Loucy (cell line): ENCODE results near the gene MCM9.

Experiments used
- H2AFZ ChIP-seq: fragments of 200-600 bp; sonication (generic); 2 replicates; pipeline ENCODE4 v1.6.0; 2016; ENCODE audit warnings: antibody characterized with exemption, mild to moderate bottlenecking, low read length, moderate library complexity
- H3F3A ChIP-seq: fragments of 200-600 bp; 2 replicates; pipeline ENCODE4 v1.6.0; 2016; ENCODE audit warnings: antibody characterized with exemption, low read depth, mild to moderate bottlenecking
- H3K27me3 ChIP-seq: fragments of 200-600 bp; sonication (generic); 2 replicates; pipeline ENCODE4 v1.6.1; 2014; ENCODE audit warnings: low read length, mild to moderate bottlenecking; ENCODE audit not compliant: insufficient read depth, poor library complexity, severe bottlenecking
- H3K36me3 ChIP-seq: fragments of 200-600 bp; sonication (generic); 2 replicates; pipeline ENCODE4 v1.6.1; 2016; ENCODE audit warnings: low read length; ENCODE audit not compliant: insufficient read depth
- H3K4me1 ChIP-seq: fragments of 200-600 bp; sonication (generic); 2 replicates; pipeline ENCODE4 v1.5.1; 2014; ENCODE audit warnings: low read length, mild to moderate bottlenecking; ENCODE audit not compliant: insufficient read depth, poor library complexity, severe bottlenecking
- H3K4me2 ChIP-seq: fragments of 200-600 bp; sonication (generic); 2 replicates; pipeline ENCODE4 v1.6.0; 2014; ENCODE audit warnings: antibody characterized with exemption, low read length, low read depth, mild to moderate bottlenecking; ENCODE audit not compliant: poor library complexity, severe bottlenecking
- H3K4me3 ChIP-seq: fragments of 200-600 bp; sonication (generic); 2 replicates; pipeline ENCODE4 v1.5.1; 2014; ENCODE audit warnings: low read length, mild to moderate bottlenecking, mixed read lengths; ENCODE audit not compliant: poor library complexity, severe bottlenecking
- H3K79me2 ChIP-seq: fragments of 200-600 bp; sonication (generic); 2 replicates; pipeline ENCODE4 v1.6.1; 2014; ENCODE audit warnings: low read length; ENCODE audit not compliant: insufficient read depth
- H3K9ac ChIP-seq: fragments of 200-600 bp; sonication (generic); 2 replicates; pipeline ENCODE4 v1.6.0; 2014; ENCODE audit warnings: mild to moderate bottlenecking, low read depth, low read length, moderate library complexity; ENCODE audit not compliant: poor library complexity, severe bottlenecking
- H3K9me2 ChIP-seq: fragments of 200-600 bp; sonication (generic); replicated peaks from 2 replicates; pipeline ENCODE4 v1.6.1; 2016; ENCODE audit warnings: low read depth, low read length, mixed read lengths
- H3K9me3 ChIP-seq: fragments of 200-600 bp; sonication (generic); 2 replicates; pipeline ENCODE4 v1.6.1; 2014; ENCODE audit warnings: mild to moderate bottlenecking, antibody characterized with exemption, low read length, low read depth; ENCODE audit not compliant: insufficient read depth
- H4K20me1 ChIP-seq: fragments of 200-600 bp; sonication (generic); 2 replicates; pipeline ENCODE4 v1.6.0; 2014; ENCODE audit warnings: antibody characterized with exemption, low read length, mild to moderate bottlenecking; ENCODE audit not compliant: insufficient read depth, poor library complexity, severe bottlenecking
- EZH2phosphoT487 ChIP-seq: fragments of 200-600 bp; IDR thresholded peaks from 2 replicates; pipeline ENCODE4 v1.6.1; 2018; ENCODE audit warnings: antibody characterized with exemption, mild to moderate bottlenecking, moderate library complexity, borderline replicate concordance
- TF ChIP-seq, protein P1 (sequence below): fragments of 200-600 bp; sonication (generic); conservative IDR thresholded peaks from 2 replicates; pipeline ENCODE4 v1.5.1; 2014; ENCODE audit warnings: mild to moderate bottlenecking, antibody characterized with exemption, low read length

Gene MCM9

DNA sequence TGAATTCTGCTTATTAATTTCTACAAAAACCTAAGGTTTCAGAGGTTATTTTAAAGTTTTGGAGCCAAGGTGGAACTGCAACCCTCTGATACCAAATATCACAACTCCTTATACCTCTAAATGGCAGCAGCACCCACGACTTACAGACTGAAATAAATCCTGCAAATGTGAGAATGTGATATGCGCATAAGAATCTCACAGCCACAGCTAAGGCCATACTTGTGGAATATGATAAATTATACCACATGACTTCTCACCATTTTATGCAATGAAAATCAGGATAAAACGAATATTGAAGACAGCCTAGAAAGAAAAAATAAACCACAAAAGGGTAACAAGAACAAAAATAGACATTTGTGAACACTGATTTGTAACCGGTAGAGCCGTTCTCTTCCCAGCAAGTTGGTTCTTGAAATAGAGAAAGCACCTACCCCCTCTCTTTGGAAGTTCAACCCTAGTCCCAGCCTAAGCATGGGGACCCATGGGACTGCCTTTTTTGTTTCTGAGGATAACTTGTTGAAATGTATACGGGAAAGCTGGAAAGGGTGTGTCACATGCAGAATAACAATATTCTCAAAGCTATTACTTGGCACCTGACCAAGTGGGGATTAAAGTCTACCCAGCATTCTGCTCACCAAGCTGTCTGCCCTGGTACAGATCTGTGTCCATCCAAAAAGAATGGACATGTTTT is 47.1 kb upstream of the MCM9 start:
- H3F3A ChIP-seq: no peaks in the 10 kb centered on the region
- H3K4me1 ChIP-seq: no peaks in the 10 kb centered on the region
- no peaks in the 10 kb centered on the region for H3K36me3 ChIP-seq
- no peak overlapping the region for H2AFZ ChIP-seq
- no peaks in the 10 kb centered on the region for H3K9me3 ChIP-seq
- TF ChIP-seq EZH2phosphoT487: no peak
- TF ChIP-seq, protein P1, sequence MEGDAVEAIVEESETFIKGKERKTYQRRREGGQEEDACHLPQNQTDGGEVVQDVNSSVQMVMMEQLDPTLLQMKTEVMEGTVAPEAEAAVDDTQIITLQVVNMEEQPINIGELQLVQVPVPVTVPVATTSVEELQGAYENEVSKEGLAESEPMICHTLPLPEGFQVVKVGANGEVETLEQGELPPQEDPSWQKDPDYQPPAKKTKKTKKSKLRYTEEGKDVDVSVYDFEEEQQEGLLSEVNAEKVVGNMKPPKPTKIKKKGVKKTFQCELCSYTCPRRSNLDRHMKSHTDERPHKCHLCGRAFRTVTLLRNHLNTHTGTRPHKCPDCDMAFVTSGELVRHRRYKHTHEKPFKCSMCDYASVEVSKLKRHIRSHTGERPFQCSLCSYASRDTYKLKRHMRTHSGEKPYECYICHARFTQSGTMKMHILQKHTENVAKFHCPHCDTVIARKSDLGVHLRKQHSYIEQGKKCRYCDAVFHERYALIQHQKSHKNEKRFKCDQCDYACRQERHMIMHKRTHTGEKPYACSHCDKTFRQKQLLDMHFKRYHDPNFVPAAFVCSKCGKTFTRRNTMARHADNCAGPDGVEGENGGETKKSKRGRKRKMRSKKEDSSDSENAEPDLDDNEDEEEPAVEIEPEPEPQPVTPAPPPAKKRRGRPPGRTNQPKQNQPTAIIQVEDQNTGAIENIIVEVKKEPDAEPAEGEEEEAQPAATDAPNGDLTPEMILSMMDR: no peak
- no peaks in the 10 kb centered on the region for H3K9me2 ChIP-seq
- H3K4me2 ChIP-seq: no peak overlapping the region
- H3K9ac ChIP-seq: no peak overlapping the region
- H4K20me1 ChIP-seq: no peaks in the 10 kb centered on the region
- H3K4me3 ChIP-seq: no peak overlapping the region
- H3K79me2 ChIP-seq: no peaks in the 10 kb centered on the region
- no peaks in the 10 kb centered on the region for H3K27me3 ChIP-seq

DNA sequence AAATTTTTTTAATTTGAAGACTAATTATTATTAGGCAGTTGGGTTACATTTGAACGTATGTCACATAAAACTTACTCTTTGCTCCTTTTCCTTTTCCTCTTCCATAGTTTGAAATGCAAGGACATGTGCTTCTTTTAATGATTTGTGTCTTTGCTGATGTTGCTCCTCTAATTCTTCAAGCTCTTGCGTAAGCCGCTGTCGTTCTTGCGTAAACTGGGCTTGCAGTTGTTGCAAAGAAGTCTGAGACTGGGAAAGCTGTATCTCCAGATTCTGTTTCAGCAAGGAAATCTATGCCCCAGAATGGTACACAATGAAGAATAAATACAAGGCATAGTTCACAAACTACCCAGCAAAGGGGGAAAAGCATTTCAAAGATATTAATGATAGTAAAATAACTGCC is 45.1 kb upstream of the MCM9 start:
- H3K79me2 ChIP-seq: no peaks in the 10 kb centered on the region
- no peak overlapping the region for H3K9ac ChIP-seq
- no peaks in the 10 kb centered on the region for H3K27me3 ChIP-seq
- no peak overlapping the region for H3K4me3 ChIP-seq
- no peak overlapping the region for H3K4me2 ChIP-seq
- TF ChIP-seq EZH2phosphoT487: no peak
- TF ChIP-seq, protein P1: no peak
- H3K36me3 ChIP-seq: no peaks in the 10 kb centered on the region
- H2AFZ ChIP-seq: no peak overlapping the region
- no peaks in the 10 kb centered on the region for H3K9me2 ChIP-seq
- no peaks in the 10 kb centered on the region for H3F3A ChIP-seq
- no peaks in the 10 kb centered on the region for H3K4me1 ChIP-seq
- H3K9me3 ChIP-seq: no peaks in the 10 kb centered on the region
- no peaks in the 10 kb centered on the region for H4K20me1 ChIP-seq

DNA sequence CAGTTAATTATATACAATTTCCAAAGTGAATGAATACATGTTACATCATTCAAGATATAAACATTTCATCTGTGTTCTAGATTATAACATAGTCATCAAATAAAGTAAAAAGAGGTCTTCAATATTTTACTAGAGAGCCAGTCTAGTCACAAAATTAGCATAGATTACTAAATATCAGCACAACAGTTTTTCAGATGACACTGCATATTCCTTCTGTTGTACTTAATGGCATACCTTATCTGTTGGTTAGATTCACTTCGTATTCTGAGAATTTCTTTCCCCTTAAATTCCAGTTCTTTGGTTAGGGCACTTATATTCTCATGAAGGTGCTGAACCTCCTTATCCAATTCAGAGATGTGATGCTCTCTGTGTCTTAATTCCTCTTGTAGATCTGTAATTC is 39.8 kb upstream of the MCM9 start:
- TF ChIP-seq EZH2phosphoT487: no peak
- TF ChIP-seq, protein P1: no peak
- no peaks in the 10 kb centered on the region for H3K36me3 ChIP-seq
- no peaks in the 10 kb centered on the region for H3K9me2 ChIP-seq
- H3K79me2 ChIP-seq: no peaks in the 10 kb centered on the region
- H3K9me3 ChIP-seq: no peaks in the 10 kb centered on the region
- H4K20me1 ChIP-seq: no peaks in the 10 kb centered on the region
- H3K9ac ChIP-seq: no peak overlapping the region
- H2AFZ ChIP-seq: no peak overlapping the region
- H3K4me2 ChIP-seq: no peak overlapping the region
- no peaks in the 10 kb centered on the region for H3K27me3 ChIP-seq
- no peaks in the 10 kb centered on the region for H3K4me1 ChIP-seq
- no peaks in the 10 kb centered on the region for H3F3A ChIP-seq
- no peak overlapping the region for H3K4me3 ChIP-seq
